Gastroesophageal sphincter (tissue), 3 donors: ENCODE measurements around the gene CD300LD.

Experiments used
- EP300 ChIP-seq: sonication (generic); formaldehyde crosslinking; IDR thresholded peaks from one replicate; pipeline ENCODE4 v1.6.1; 2017; ENCODE audit warnings: antibody characterized with exemption, mild to moderate bottlenecking
- POLR2A ChIP-seq, 2 donors: fragments of 450-650 bp; IDR thresholded peaks; one replicate each; pipeline ENCODE4 v1.6.1; 2017; ENCODE audit warnings: antibody characterized with exemption in 2 of 2, mild to moderate bottlenecking in 2 of 2, moderate library complexity in 1 of 2
- POLR2AphosphoS5 ChIP-seq: sonication (generic); formaldehyde crosslinking; IDR thresholded peaks from one replicate; pipeline ENCODE4 v1.6.1; 2017; ENCODE audit warnings: antibody characterized with exemption
- TF ChIP-seq, protein P1 (sequence below), 4 experiments: fragments of 200-600 bp in 2 of 4; fragments of 450-650 bp in 2 of 4; sonication (generic) in 1 of 4; IDR thresholded peaks; one replicate each; pipeline ENCODE4 v1.5.1; 2017 to 2019; ENCODE audit warnings: antibody characterized with exemption in 4 of 4, mild to moderate bottlenecking in 2 of 4, moderate library complexity in 2 of 4

DNA sequence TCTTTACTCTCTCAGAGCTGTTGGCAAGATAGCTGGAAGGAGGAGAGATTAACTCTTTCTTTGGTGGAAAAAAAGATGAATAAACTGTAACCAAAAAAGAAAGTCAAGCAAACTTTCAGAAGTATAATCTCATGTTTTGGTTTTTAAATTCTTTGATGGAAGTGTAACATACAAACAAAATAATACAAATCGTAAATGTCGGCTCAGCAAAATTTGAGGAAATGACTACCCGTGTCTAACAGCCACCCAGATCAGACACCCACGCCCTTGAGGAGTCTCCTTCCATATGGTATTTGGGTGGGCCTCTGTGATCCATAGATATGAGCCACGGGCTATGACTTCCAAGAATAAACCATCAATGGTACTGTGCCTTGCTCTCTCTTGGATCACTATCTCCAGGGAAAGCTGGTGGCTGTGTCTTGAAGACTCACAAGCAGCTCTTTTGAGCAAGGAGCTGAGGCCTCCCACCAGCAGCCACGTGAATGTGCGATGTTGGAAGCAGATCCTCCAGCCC lies 36.6 kb downstream of the CD300LD start:
- no peak for TF ChIP-seq POLR2A (IDR thresholded peaks at IDR 0.05)
- TF ChIP-seq, protein P1, sequence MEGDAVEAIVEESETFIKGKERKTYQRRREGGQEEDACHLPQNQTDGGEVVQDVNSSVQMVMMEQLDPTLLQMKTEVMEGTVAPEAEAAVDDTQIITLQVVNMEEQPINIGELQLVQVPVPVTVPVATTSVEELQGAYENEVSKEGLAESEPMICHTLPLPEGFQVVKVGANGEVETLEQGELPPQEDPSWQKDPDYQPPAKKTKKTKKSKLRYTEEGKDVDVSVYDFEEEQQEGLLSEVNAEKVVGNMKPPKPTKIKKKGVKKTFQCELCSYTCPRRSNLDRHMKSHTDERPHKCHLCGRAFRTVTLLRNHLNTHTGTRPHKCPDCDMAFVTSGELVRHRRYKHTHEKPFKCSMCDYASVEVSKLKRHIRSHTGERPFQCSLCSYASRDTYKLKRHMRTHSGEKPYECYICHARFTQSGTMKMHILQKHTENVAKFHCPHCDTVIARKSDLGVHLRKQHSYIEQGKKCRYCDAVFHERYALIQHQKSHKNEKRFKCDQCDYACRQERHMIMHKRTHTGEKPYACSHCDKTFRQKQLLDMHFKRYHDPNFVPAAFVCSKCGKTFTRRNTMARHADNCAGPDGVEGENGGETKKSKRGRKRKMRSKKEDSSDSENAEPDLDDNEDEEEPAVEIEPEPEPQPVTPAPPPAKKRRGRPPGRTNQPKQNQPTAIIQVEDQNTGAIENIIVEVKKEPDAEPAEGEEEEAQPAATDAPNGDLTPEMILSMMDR (IDR thresholded peaks at IDR 0.05), result no peak
- no peak for TF ChIP-seq POLR2AphosphoS5
- TF ChIP-seq EP300, result no peak
